ENCODE results near the gene HOXB8. TPM values are rescaled to one million over a fixed set of nuclear protein-coding genes. Genes with fewer than 3 reads are reported as not detected.

Gene HOXB8
- total RNA-seq, 2 experiments from 2014 or later: not detected

GRCh38 chr17:48633266-48633677 lies 18.2 kb upstream of the HOXB8 start:
- Mint-ChIP-seq H3K4me1 (ENCODE audit: low read depth) (peaks cover 6% of the 10 kb centered on the region), H3K9me3 (no peaks in the 10 kb centered on the region), H3K27me3 (peaks cover 84% of the 10 kb centered on the region), H3K27ac (no peak overlapping the region), H3K36me3 (ENCODE audit: low read depth) (no peaks in the 10 kb centered on the region), H3K4me3 (no peak overlapping the region)
- ATAC-seq (no peak), DNase-seq (no peak)
- ChIA-PET POLR2A (interaction anchor here (0.6 kb wide), 1 partner anchor 383 kb away, joined by 3 read pairs; no protein-coding TSS in a partner anchor), CTCF (interaction anchor here (1.3 kb wide), 1 partner anchor 46 kb away, joined by 4 read pairs; no protein-coding TSS in a partner anchor)
- TF ChIP-seq CTCF (IDR thresholded peaks at IDR 0.05): no peak
- intact Hi-C loops (cut with micrococcal nuclease): no loop called here

GRCh38 chr17:48632579-48633265 lies 17.6 kb upstream of the HOXB8 start:
- ATAC-seq (no peak), DNase-seq (no peak)
- POLR2A ChIA-PET: no interaction called here
- no peak for TF ChIP-seq CTCF (IDR thresholded peaks at IDR 0.05)
- Mint-ChIP-seq H3K9me3 (no peaks in the 10 kb centered on the region), H3K27ac (no peak overlapping the region), H3K4me1 (ENCODE audit: low read depth) (peaks cover 6% of the 10 kb centered on the region), H3K27me3 (peaks cover 84% of the 10 kb centered on the region), H3K4me3 (peak overlapping the region; percentile 28), H3K36me3 (ENCODE audit: low read depth) (no peaks in the 10 kb centered on the region)
- CTCF ChIA-PET: interaction anchor here (0.8 to 1.5 kb wide), 6 partner anchors 10 to 252 kb away, joined by 3 to 4 read pairs (median 4); partner anchors contain the start of gene HOXB5
- intact Hi-C loops (cut with micrococcal nuclease): no loop called here

- Mint-ChIP-seq H3K9me3 (no peaks in the 10 kb centered on the region), H3K4me1 (ENCODE audit: low read depth) (peaks cover 8% of the 10 kb centered on the region), H3K27me3 (peaks cover 82% of the 10 kb centered on the region), H3K4me3 (no peak overlapping the region), H3K27ac (no peak overlapping the region), H3K36me3 (ENCODE audit: low read depth) (no peaks in the 10 kb centered on the region)
- ChIA-PET POLR2A (no interaction called here), CTCF (interaction anchor here (0.8 to 1.5 kb wide), 7 partner anchors 10 to 253 kb away, joined by 3 to 4 read pairs (median 3); partner anchors contain the start of gene HOXB5)
- no peak for TF ChIP-seq CTCF (IDR thresholded peaks at IDR 0.05)
- no peak for ATAC-seq
- intact Hi-C loops (cut with micrococcal nuclease): no loop called here
- no peak for DNase-seq
Measured at GRCh38 chr17:48631693-48632578, 16.8 kb upstream of the HOXB8 start.

- CTCF ChIA-PET: interaction anchor here (1.0 to 1.5 kb wide), 2 partner anchors 17 to 38 kb away, joined by 3 to 4 read pairs; partner anchors contain the start of gene HOXB5
- DNase-seq (no peak), ATAC-seq (no peak)
- H3K4me3 Mint-ChIP-seq: no peak overlapping the region
- no peaks in the 10 kb centered on the region for H3K36me3 Mint-ChIP-seq (ENCODE audit: low read depth)
- intact Hi-C loops (cut with micrococcal nuclease): no loop called here
- POLR2A ChIA-PET: no interaction called here
- no peak for TF ChIP-seq CTCF (IDR thresholded peaks at IDR 0.05)
- H3K27ac Mint-ChIP-seq: no peak overlapping the region
- H3K27me3 Mint-ChIP-seq: peaks cover 81% of the 10 kb centered on the region
- H3K9me3 Mint-ChIP-seq: no peaks in the 10 kb centered on the region
- peaks cover 7% of the 10 kb centered on the region for H3K4me1 Mint-ChIP-seq (ENCODE audit: low read depth)
Measured at GRCh38 chr17:48630925-48631692, 16.0 kb upstream of the HOXB8 start.
